Endodermal cell (in vitro differentiated cells): ENCODE measurements around the gene CLCA1. TPM values are rescaled to one million over a fixed set of nuclear protein-coding genes. Genes with fewer than 3 reads are reported as not detected.

Experiments used
- DNase-seq: peaks from one replicate; pipeline ENCODE4 v3.0.0-alpha.2; 2017
- H3K27ac ChIP-seq: 2 replicates; pipeline ENCODE4 v1.5.1; 2013; ENCODE audit warnings: mild to moderate bottlenecking, low read depth, low read length, moderate library complexity
- H3K27me3 ChIP-seq: 2 replicates; pipeline ENCODE4 v1.6.1; 2013; ENCODE audit warnings: mild to moderate bottlenecking, low read length, moderate library complexity; ENCODE audit not compliant: insufficient read depth, control insufficient read depth, poor library complexity, severe bottlenecking
- H3K36me3 ChIP-seq: 2 replicates; pipeline ENCODE4 v1.7.0; 2013; ENCODE audit warnings: mild to moderate bottlenecking, low read length, moderate library complexity; ENCODE audit not compliant: control insufficient read depth, insufficient read depth
- H3K4me1 ChIP-seq: one replicate; pipeline ENCODE4 v1.7.0; 2013; ENCODE audit warnings: low read length; ENCODE audit not compliant: control insufficient read depth, insufficient read depth
- H3K4me3 ChIP-seq: 2 replicates; pipeline ENCODE4 v1.5.1; 2013; ENCODE audit warnings: mild to moderate bottlenecking, low read length, moderate library complexity
- H3K9ac ChIP-seq: 2 replicates; pipeline ENCODE4 v1.6.1; 2013; ENCODE audit warnings: mild to moderate bottlenecking, low read length, moderate library complexity; ENCODE audit not compliant: poor library complexity, severe bottlenecking; ENCODE audit errors: extremely low read depth
- H3K9me3 ChIP-seq: 2 replicates; pipeline ENCODE4 v1.6.1; 2013; ENCODE audit warnings: mild to moderate bottlenecking, low read length, moderate library complexity; ENCODE audit not compliant: control insufficient read depth
- H3K27ac Mint-ChIP-seq: 2 replicates; pipeline ENCODE4 v1.8.0; 2020; ENCODE audit warnings: mixed read lengths
- H3K27me3 Mint-ChIP-seq: 2 replicates; pipeline ENCODE4 v1.8.0; 2021; ENCODE audit warnings: mild to moderate bottlenecking, mixed read lengths; ENCODE audit not compliant: insufficient read depth
- H3K36me3 Mint-ChIP-seq: 2 replicates; pipeline ENCODE4 v1.8.0; 2020; ENCODE audit warnings: low read depth, mixed read lengths
- H3K4me1 Mint-ChIP-seq: 2 replicates; pipeline ENCODE4 v1.8.0; 2020; ENCODE audit warnings: mixed read lengths
- H3K4me3 Mint-ChIP-seq: 2 replicates; pipeline ENCODE4 v1.8.0; 2020; ENCODE audit warnings: mild to moderate bottlenecking, moderate library complexity, mixed read lengths
- H3K9me3 Mint-ChIP-seq: 2 replicates; pipeline ENCODE4 v1.8.0; 2020; ENCODE audit warnings: mild to moderate bottlenecking, mixed read lengths
- CTCF ChIP-seq: fragments of 200-600 bp; sonication (generic); conservative IDR thresholded peaks from 2 replicates; pipeline ENCODE4 v1.5.0; 2021; ENCODE audit warnings: antibody characterized with exemption, mild to moderate bottlenecking
- WGBS, 2 experiments: methylation state at CpG; one replicate each; pipeline versions ENCODE4 v1.1.5 to v1.1.7; 2013; ENCODE audit warnings: missing lambda C conversion rate in 2 of 2, mixed read lengths in 1 of 2; ENCODE audit not compliant: insufficient coverage in 1 of 2, insufficient read length in 1 of 2; 5-methylcytosine and 5-hydroxymethylcytosine counted together
- total RNA-seq, 2 donors: library from RNA; stranded (reverse); fragmentation: NEBNext Ultra II Directional in 1 of 2; extraction: Animal tissue kit (Norgen Biotek cat#: 25700) in 1 of 2; gene quantifications; 2 replicates in 1 of 2; 3 replicates in 1 of 2; pipeline ENCODE4 v1.2.1, GENCODE V29; 2021

CLCA1 gene
- total RNA-seq, 2 donors from 2014 or later: 0.24 to 0.60 TPM

GRCh38 chr1:86505564-86505902 lies 36.8 kb downstream of the CLCA1 start:
- no peaks in the 10 kb centered on the region for H3K9me3 Mint-ChIP-seq

GRCh38 chr1:86507935-86508582 lies 39.3 kb downstream of the CLCA1 start:
- peak; percentile 81 for TF ChIP-seq CTCF
- Mint-ChIP-seq H3K4me1 (peaks cover 35% of the 10 kb centered on the region), H3K27ac (no peak overlapping the region), H3K27me3 (no peaks in the 10 kb centered on the region), H3K9me3 (no peaks in the 10 kb centered on the region), H3K36me3 (no peaks in the 10 kb centered on the region), H3K4me3 (no peak overlapping the region)
- DNase-seq: peak; percentile 70
- H3K4me3 ChIP-seq: no peak overlapping the region
- H3K36me3 ChIP-seq: no peaks in the 10 kb centered on the region
- H3K9ac ChIP-seq: no peak overlapping the region
- 58 to 65% methylated on average over 12 to 13 of the region's 13 CpGs for WGBS, 2 experiments
- H3K27ac ChIP-seq: no peak overlapping the region
- peaks cover 11% of the 10 kb centered on the region for H3K4me1 ChIP-seq
- no peaks in the 10 kb centered on the region for H3K9me3 ChIP-seq
- no peaks in the 10 kb centered on the region for H3K27me3 ChIP-seq

More at GRCh38 chr1:86505564-86505902, 36.8 kb downstream of the CLCA1 start:
- no peak overlapping the region for H3K27ac Mint-ChIP-seq
- Histone ChIP-seq H3K27ac (no peak overlapping the region), H3K4me3 (no peak overlapping the region), H3K9me3 (no peaks in the 10 kb centered on the region), H3K27me3 (no peaks in the 10 kb centered on the region), H3K9ac (no peak overlapping the region), H3K36me3 (no peaks in the 10 kb centered on the region), H3K4me1 (peaks cover 15% of the 10 kb centered on the region)
- DNase-seq: no peak
- peaks cover 43% of the 10 kb centered on the region for H3K4me1 Mint-ChIP-seq
- H3K27me3 Mint-ChIP-seq: no peaks in the 10 kb centered on the region
- 81 to 83% methylated on average over 4 of the region's 4 CpGs for WGBS, 2 experiments
- no peaks in the 10 kb centered on the region for H3K36me3 Mint-ChIP-seq
- H3K4me3 Mint-ChIP-seq: no peak overlapping the region
- TF ChIP-seq CTCF: no peak

GRCh38 chr1:86508583-86508969 lies 39.8 kb downstream of the CLCA1 start:
- Histone ChIP-seq H3K9me3 (no peaks in the 10 kb centered on the region), H3K36me3 (no peaks in the 10 kb centered on the region), H3K27me3 (no peaks in the 10 kb centered on the region), H3K27ac (no peak overlapping the region), H3K4me1 (peaks cover 7% of the 10 kb centered on the region), H3K9ac (no peak overlapping the region), H3K4me3 (no peak overlapping the region)
- H3K27me3 Mint-ChIP-seq: no peaks in the 10 kb centered on the region
- H3K4me3 Mint-ChIP-seq: no peak overlapping the region
- peaks cover 30% of the 10 kb centered on the region for H3K4me1 Mint-ChIP-seq
- DNase-seq: no peak
- no peak for TF ChIP-seq CTCF
- no peaks in the 10 kb centered on the region for H3K9me3 Mint-ChIP-seq
- 93 to 94% methylated on average over 2 of the region's 2 CpGs for WGBS, 2 experiments
- H3K36me3 Mint-ChIP-seq: no peaks in the 10 kb centered on the region
- H3K27ac Mint-ChIP-seq: no peak overlapping the region
